Measurements from ENCODE around the gene RAET1L.
A peak's percentile ranks its signal among the peaks of the same experiment; 100 is the strongest.
"Not testable (repeated sequence)": the region's sequence is repeated elsewhere in the genome, so short reads cannot be mapped to it uniquely, and the experiment has no call there.

Gene RAET1L, protein sequence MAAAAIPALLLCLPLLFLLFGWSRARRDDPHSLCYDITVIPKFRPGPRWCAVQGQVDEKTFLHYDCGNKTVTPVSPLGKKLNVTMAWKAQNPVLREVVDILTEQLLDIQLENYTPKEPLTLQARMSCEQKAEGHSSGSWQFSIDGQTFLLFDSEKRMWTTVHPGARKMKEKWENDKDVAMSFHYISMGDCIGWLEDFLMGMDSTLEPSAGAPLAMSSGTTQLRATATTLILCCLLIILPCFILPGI

DNA sequence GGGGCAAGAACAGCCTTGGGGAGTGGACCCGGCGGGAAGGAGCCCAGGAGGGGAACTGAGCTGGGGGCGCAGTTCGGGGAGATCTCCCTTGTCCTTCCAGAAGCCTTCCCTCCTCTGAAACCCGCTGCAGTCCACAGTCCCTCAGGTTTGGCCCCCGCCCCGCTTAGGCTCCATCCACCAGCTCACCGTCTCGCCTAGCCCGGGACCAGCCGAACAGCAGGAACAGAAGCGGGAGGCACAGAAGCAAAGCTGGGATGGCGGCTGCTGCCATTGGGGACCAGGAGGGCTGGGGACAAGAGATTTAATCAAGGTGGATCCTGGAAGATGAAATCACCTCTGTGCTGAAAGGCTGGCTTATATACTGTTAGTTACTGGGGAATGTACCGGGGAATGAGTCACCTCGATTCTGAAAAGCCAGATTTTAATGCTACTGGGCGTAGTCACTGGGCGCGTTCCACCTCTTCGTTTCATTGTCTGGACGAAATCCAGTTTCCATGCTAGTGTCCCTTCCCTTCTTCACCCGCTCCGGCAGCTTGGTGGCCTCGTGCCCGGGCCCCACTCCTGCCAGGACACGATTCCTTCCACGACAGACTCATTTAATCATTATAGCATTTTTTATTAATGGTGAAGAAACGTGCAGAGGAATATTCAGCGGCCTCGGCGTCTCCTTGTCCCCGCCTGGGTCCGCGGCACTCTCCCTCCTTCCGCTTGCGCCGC, at the start of gene RAET1L:
TSS of gene RAET1L (minus strand) at position 332 of the 717 bp plus-strand sequence. CDS start at position 271, 61 bp downstream.
- no peak for DNase-seq

DNA sequence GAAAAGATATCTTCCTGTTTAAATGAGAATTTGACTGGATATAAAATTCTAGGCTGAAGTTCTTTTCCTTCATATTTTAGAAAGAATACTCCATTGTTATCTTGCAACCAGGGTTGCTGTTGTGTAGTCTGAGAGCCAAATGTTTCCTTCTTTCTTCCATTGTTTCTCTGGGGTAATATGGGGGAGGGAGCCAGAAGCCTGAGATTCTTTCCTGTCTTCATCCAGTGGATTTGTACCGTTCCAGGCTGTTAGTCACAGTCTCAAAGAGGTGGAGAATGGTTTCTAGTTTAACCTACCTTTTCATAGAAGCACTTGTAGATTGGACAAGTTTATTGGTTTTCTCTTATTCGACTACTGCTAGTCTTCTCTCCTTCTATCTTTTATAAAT, 49.7 kb upstream of the RAET1L start:
- DNase-seq: no peak

DNA sequence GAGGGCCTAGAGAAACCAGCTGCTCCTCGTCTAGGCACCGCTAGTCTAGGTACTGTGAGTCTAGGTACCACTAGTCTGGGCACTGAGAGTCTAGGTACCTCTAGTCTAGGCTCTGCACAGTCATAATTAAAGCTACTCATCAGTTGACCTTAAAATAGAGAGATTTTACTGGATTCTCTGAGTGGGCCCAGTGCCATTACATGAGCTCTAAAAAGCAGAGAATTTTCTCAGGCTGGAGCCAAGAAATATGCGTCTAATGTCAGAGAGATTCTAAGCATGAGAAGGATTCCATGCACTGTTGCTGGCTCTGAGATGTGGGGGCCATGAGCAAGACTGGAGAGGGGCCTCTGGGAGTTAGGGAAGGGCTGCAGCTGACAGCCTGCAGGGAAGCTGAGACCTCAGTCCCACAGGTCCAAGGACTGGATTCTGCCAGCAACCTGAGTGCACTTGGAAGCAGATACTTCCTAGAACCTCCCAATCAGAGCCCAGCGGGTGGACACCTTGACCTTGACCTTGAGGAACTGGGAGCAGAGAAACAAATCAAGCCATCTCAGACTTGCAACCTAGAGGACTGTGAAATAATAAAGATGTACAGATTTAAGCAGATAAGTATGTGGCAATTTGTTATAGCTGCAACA, 49.2 kb upstream of the RAET1L start:
- not testable (repeated sequence) for DNase-seq

DNA sequence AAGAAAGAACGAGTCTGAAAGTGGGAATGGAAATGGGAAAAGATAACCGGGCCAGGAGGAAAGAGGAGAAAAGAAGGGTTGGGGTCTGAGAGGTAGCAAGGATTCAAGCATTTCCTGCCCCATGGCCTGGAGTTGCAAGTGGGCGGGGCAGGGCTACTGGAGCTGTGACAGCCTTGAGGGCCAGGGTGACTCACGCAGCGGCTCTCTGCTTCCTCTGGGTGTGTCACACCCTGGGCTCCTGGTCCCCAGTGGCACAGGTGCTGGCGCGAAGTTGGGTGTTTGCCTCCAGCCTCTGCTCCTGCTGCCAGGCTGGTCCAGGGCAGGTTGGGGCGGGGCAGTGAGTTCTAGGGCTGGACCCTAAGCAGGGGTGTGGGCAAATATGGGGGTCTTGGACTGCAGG, 46.9 kb upstream of the RAET1L start:
- peak; percentile 8 for DNase-seq

DNA sequence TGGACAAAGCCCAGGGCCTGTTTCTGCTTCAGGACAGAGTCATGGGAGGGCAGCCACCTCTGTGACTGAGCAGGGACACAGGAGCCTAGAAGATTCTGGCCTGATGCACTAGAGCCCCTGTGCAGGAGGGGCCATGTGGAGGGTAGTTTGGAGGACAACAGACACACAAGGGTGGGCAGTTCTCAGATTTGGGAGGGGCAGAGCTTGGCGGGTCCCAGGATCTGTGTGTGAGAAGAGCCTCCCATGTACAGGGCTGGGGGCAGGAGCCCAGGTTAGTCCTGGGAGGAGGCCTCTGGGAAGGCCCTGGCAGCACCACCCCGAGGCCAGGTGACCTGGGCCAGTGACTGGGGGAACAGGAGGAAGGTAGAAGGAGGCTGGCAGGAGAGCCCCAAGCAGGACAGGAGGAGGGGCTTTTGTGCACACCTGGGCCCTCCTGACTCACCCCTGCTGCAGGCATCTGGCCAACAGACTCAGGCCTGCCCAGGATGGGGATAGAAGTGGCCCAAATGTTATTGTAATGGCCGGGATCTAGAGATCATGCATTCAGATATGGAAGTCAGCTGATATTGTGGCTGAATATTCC, 45.0 kb upstream of the RAET1L start:
- no peak for DNase-seq

DNA sequence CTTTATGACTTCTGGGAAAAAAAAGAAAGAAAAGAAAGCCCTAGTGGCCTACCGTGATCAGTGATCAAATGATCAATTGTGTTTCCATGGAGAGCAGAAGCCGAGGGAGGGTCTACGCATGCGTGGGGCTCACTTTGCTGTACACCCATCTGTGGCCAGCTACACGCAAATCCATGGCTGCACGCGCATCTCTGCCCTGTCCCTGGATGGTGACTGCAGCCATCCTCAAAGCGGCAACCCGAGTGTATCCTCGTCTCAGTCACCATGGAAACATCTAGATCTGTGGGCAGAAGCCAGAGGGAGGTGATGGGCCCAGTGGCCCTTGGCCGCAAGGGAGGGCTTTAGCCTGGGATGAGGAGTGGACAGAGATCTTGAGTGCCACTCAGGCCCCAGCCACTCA, 44.4 kb upstream of the RAET1L start:
- peak; percentile 70 for DNase-seq

DNA sequence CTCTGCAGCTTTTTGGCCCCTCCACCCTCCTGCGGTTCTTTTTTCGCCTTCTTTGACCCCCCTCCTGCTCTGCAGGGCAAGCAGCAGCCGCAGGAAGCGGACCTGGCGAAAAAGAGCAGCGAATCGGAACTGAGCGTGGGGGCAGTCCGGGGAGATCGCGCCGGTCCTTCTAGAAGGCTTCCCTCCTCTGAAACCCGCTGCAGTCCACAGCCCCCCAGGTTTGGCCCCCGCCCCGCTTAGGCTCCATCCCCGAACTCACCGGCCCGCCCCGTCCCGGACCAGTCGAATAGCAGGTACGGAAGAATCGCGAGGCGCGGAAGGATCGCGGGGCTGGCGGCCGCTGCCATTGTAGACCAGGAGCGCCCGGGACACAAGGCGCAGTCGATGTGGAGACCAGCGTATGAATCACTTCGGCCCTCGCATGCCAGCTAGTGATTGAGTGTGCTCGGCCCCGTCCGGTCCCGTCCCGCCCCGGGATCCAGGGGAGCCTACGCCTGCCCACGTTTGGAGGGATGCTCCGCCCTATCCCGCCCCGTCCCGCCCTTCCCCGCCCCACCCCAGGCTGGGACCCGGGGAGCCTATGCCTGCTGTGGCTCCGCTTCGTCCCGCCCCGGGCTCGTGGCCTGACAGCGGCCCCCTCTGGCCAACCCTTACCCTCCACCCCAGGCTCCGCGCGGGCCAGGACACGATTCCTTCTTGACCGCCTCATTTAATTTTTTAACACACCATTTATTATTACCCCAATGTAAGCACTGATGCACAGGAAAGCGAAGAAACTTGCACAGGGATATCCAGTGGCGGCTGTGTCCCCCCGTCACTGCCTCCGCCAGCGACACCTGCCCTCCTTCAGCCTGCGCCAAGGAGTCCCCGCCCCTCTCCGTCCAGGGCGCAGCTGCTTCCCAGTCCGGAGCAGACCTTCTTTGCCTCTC, 43.7 kb upstream of the RAET1L start, which contains the start of gene ULBP3:
TSS of gene ULBP3 (minus strand) at position 402 of the 929 bp plus-strand sequence. CDS start at position 347, 55 bp downstream.
- DNase-seq: peak; percentile 81

DNA sequence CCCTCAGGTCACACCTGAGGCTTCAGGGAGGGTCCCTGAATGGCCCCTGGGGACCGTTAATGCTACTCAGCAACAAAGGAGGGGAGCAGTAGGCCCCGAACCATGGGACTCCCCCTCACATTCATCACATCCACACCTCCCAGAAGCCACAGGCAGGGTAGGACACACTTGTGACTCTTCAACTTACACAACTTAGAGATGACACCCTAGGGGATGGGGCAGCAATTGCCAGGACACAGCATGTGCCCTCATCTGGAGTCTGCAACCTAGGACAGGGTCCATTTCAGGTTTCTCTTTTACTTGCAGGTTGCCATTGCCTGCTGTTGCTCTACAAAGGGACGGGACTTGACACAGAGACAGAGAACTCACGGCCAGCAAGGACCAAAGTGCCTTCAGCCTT, 42.8 kb upstream of the RAET1L start:
- DNase-seq: no peak

DNA sequence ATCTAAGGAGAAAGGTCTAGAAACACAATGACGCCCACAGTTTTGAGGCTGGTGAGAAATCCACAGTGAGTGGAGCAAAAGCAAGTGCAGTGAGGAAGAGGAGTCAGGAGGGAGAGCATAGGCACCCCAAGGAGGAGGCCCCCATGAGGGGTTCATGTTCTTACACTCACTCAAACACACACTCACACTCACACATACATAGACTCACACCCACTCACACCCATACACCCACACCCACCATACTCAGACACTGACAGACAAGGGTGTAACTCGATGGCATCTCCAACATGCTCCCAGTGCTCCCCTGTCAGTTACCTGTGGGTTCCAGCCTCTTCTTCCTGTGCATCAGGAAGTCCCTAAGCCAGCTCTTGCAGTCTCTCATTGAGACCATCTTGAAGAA, 39.8 kb upstream of the RAET1L start:
- no peak for DNase-seq

DNA sequence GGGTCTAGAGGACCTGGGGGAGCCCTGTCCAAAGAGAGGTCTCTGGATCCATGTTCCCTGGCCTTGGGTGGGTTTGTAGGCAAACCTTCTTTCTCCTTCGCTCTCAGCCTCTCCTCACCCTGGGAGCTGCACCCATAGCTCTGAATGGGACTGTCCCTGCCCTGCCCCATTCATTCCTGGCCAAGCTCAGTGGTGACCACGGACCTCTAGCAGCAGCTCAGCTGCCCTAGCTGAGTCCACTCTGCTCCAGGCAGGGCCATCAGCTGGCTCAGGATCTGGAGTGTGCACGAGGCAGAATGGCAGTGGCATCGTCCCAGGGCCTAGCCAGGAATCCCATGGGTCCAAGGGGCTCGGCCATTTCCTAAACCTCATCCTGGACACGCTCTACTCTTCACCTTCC, 38.3 kb upstream of the RAET1L start:
- DNase-seq: no peak

DNA sequence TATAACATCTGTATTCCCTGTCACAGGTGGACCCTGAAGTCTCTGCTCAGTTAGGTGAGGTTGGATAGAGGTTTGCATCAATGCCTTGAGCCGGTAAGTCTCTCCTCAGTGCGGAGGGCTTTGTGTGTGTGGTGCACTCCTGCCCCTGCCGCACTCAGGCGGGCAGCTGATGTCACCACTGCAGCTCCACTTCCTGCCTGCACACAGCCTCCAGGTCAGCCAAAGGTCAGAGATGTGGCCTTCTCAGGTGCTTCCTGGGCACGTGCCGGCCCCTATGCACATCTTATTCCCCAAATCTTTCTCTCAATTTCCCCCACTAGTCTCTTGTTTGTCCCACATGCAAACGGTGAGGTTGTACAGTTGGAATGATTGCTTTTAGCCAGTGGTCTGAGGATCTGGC, 34.6 kb upstream of the RAET1L start:
- not testable (repeated sequence) for DNase-seq

DNA sequence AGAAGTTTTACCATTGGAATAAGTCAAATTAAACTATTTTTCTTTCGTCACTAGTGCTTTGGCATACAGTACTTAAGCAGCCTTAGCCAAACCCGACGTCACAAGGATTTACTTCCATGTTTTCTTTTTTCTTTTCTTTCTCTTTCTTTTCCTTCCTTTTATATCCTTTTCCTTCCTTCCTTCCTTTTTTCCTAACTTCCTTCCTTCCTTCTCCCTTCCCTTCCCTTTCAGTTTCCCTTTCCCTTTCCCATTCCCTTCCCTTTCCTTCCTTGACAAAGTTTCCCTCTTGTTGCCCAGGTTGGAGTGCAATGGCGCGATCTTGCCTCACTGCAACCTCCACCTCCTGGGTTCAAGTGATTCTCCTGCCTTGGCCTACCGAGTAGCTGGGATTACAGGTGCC, 33.7 kb upstream of the RAET1L start:
- DNase-seq: no peak

DNA sequence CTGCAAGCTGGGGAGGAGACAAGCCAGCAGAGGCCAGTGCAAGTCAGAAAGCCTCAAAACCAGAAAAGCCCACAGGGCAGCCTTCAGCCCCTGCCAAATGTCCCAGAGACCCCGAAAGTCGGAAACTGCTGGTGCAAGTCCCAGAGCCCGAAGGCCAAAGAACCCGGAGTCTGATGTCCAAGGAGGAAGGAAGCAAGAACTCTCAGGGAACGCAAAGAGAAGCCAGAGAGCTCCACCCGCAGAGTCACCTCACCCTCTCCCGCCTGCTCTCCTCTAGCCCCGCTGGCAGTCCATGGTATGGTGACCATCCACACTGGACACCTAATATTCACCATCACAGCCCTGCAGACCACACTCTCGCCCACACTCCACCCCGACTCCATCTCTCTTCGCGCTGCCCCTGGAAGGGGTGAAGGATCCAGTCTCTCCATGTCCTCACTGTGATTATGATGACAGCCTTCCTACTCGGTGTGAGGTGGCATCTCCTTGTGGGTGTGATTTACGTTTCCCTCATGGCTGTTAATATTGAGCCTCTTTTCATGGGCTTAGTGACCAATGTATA, 33.0 kb upstream of the RAET1L start:
- no peak for DNase-seq

DNA sequence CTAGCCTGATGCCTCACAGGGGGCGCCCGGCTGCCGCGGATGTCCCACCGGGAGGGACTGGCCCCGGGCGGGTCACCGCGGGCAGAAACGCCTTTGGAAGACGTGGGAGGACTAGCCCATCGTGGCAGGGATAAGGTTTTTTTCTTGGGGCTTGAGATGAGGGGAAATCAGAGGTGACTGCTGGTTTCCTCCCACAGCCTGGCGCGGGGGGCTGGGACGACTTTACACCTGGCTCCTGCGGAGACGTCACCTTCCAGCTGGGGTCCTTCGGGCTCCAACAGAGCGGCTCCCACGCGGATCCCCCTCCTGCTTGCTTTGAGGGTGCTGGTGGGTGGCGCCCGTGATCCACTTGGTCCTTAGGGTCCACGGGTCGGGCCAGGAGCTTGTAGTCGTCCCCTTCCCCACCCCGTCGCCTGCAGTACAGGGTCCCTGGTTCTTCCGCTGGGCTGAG, 32.2 kb upstream of the RAET1L start:
- DNase-seq: no peak

DNA sequence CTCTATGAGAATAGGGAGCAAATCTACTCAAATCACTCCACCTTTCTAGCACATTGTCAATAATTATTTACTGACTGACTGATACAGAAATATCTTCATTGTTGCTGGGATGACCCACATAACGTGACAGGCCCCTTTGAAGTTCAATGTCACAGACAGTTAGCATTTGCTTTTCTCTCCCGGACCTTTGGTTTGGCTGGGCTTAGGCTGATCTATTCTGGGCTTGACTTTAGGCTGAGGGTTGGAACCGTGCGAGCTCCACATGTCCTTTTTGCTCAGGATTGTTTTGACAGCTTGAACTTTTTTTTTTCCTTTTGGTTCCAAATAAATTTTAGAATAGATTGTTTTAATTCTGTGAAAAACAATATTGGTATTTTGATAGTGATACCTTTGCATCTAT, 31.6 kb upstream of the RAET1L start:
- no peak for DNase-seq

DNA sequence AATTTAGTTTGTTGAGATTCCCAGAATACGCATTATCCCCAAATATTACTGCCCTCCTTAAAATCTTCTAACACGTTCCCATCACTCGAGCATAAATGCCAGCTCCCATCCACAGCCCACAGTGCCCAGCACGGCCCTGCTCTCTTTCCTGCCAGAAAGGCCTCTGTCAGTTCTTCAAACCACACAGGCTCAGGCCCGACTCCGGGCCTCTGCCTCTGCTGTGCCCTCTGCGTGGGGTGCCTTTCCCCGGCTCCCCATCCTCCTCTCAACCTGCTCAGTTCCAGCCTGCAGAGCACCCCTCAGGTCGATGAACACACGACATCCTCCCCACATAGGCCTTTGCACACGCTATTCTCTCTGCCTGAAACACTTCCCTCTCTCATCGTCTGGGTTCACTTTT, 30.8 kb upstream of the RAET1L start:
- DNase-seq: no peak

DNA sequence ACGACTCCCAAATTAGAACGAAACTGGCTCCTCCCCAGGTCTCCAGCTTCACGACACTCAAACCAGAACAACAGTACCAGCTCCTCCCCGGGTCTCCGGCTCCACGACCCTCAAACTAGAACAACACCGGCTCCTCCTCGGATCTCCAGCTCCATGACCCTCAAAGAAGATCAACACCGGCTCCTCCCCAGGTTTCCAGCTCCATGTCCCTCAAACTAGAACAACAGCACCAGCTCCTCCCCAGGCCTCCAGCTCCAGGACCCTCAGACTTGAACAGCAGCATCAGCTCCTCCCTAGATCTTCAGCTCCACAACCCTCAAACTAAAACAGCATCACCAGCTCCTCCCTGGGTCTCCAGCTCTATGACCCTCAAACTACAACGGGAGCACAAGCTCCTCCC, 29.8 kb upstream of the RAET1L start:
- DNase-seq: no peak

DNA sequence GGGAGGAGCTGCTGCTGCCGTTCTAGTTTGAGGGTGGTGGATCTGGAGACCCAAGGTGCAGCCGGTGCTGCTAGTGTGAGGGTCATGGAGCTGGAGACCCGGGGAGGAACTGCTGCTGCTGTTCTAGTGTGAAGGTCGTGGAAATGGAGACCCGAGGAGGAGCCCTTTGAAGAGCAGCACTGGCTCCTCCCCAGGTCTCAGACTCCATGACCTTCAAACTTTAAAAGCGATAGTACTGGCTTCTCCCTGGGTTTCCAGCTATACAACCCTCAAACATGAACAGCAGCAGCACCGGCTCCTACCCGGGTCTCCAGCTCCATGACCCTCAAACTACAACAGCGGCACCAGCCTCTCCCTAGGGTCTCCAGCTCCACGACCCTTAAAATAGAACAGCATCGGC, 28.1 kb upstream of the RAET1L start:
- DNase-seq: no peak

DNA sequence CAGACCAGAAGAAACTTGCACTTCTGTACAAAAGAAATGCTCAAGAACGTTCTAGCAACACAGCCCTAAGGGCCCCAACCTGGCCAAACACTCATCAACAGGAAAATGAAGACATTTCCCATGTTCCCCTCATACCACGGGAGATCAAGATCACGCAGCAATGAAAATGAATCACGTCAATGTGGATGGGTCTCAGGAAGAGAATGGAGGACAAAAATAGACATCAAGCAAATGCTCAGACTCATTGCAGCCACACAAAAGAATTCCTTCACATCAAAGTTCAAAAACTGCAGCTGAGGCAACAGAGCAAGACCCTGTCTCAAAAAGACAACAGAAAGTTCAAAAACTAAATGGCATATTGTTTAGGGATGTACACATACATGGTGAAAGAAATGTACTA, 25.5 kb upstream of the RAET1L start:
- DNase-seq: no peak

DNA sequence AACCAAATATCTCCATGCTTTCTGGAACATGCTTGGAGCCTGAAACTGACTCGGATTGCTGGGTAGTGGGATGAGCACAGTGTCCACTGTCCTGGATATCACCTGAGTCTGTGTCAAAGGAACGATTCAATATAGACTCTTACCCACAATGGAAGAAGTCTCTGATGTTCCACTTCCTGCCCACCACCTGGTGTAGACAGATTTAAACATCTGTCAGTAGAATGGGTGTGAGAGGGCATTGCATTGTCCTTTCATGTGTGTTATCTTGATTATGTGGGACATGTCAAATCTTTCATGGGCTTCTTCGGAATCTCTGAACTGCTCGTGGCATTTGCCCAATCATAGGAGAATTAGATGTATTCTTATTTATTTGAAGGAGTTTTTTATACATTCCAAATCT, 22.8 kb upstream of the RAET1L start:
- DNase-seq: no peak

DNA sequence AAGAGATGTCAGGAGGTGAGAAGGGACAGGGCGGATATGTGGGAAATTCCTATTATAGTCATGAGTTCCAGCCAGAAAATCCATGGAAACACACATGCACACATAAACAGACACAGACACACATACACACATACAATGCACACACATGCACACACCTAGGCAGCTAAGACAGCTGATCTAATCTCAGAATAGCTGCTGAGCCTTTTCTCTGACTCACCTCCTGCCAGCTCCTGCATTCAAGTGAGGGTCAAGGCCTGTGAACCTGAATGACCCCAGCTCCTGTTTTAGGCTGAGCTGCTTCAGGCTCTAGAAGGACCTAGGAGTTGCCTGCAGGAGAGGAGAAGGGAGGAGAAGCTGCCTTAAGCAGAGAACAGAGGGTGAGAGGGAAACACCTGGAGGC, 21.6 kb upstream of the RAET1L start:
- no peak for DNase-seq

DNA sequence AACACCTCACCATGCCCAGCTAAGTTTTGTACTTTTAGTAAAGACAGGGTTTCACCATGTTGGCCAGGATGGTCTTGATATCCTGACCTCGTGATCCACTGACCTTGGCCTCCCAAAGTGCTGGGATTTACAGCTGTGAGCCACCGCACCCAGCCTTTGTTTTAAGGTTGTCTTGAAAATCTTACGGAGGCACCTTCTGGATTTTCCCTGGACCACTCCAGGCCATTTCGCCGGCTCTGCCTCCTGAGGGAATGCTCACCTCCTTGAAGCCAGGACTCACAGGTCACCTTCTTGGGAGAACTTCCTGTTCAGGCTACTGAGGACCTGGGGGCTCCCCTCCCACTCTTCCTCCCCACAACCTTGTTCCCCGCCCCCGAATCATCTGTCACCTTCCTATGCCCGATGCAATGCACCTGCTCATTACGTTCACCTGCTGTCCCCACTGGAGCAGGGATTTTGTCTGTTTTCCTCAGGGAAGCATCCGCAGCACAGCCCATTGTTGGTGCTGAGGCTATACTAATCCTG, 19.4 kb upstream of the RAET1L start:
- no peak for DNase-seq
